Measurements from ENCODE around the gene TGFA. TPM values are rescaled to one million over a fixed set of nuclear protein-coding genes. Genes with fewer than 3 reads are reported as not detected.

The TGFA gene
- total RNA-seq, 1 experiment from 2014 or later, result 2.5 TPM

- TF ChIP-seq, protein P1, sequence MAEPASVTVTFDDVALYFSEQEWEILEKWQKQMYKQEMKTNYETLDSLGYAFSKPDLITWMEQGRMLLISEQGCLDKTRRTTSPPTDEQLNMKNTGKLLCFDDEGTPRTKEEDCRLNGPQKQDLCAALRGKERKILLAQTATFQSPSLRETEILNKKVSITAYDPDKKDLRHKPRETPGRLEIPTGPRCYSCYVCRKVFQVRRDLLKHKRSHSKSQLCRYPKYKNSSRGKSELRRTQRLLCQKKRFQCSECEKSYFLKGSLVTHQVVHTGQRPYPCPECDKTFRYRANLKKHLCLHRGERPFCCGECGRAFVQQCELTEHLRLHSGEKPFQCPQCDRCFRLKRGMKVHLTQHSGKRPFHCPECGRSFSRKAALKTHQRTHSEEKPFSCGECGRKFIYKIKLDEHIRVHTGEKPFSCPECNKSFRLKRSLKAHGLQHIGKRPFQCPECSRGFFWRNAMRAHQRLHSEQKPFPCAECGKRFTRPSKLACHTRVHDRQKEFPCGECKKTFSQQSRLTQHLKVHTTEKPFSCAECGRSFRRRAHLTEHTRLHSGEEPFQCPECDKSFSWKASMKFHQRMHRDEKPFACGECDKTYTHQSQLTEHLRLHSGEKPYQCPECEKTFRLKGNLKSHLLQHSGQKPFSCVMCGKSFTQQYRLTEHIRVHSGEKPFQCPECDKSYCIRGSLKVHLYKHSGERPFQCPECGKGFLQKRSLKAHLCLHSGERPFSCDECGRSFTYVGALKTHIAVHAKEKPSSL (CRISPR knock-in tag; conservative IDR thresholded peaks at IDR 0.05), result no peak
- TF ChIP-seq ATF1 (CRISPR knock-in tag; IDR thresholded peaks at IDR 0.05) (no peak), NR1H2 (CRISPR knock-in tag; IDR thresholded peaks at IDR 0.05) (no peak), ZNF121 (CRISPR knock-in tag; IDR thresholded peaks at IDR 0.05) (no peak), NR2C2 (CRISPR knock-in tag; IDR thresholded peaks at IDR 0.05) (no peak), RELA (CRISPR knock-in tag; IDR thresholded peaks at IDR 0.05; ENCODE audit: borderline replicate concordance) (no peak)
- TF ChIP-seq, protein P2, sequence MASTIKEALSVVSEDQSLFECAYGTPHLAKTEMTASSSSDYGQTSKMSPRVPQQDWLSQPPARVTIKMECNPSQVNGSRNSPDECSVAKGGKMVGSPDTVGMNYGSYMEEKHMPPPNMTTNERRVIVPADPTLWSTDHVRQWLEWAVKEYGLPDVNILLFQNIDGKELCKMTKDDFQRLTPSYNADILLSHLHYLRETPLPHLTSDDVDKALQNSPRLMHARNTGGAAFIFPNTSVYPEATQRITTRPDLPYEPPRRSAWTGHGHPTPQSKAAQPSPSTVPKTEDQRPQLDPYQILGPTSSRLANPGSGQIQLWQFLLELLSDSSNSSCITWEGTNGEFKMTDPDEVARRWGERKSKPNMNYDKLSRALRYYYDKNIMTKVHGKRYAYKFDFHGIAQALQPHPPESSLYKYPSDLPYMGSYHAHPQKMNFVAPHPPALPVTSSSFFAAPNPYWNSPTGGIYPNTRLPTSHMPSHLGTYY (CRISPR knock-in tag; IDR thresholded peaks at IDR 0.05), result no peak
These were observed 21.0 kb upstream of the TGFA start (continued) for GRCh38 chr2:70574618-70575017.

GRCh38 chr2:70574109-70574508 lies 20.5 kb upstream of the TGFA start:
- no peaks in the 10 kb centered on the region for H3K9me3 Mint-ChIP-seq
- no peak overlapping the region for H3K27ac Mint-ChIP-seq
- no peak for ATAC-seq
- H3K4me3 Mint-ChIP-seq, result no peak overlapping the region
- TF ChIP-seq JAZF1 (CRISPR knock-in tag; IDR thresholded peaks at IDR 0.05) (no peak), NR2C2 (CRISPR knock-in tag; IDR thresholded peaks at IDR 0.05) (no peak), CREM (CRISPR knock-in tag; IDR thresholded peaks at IDR 0.05) (no peak), ZNF317 (CRISPR knock-in tag; IDR thresholded peaks at IDR 0.05; ENCODE audit: borderline replicate concordance, low read depth) (no peak), PRRX2 (CRISPR knock-in tag; IDR thresholded peaks at IDR 0.05) (no peak), ZNF263 (CRISPR knock-in tag; IDR thresholded peaks at IDR 0.05; ENCODE audit: low read depth) (no peak), AR (CRISPR knock-in tag; IDR thresholded peaks at IDR 0.05) (no peak), ETV6 (CRISPR knock-in tag; IDR thresholded peaks at IDR 0.05) (no peak), OVOL2 (CRISPR knock-in tag; IDR thresholded peaks at IDR 0.05; ENCODE audit: borderline replicate concordance) (no peak), JUN (CRISPR knock-in tag; IDR thresholded peaks at IDR 0.05) (no peak)
- TF ChIP-seq, protein P3, sequence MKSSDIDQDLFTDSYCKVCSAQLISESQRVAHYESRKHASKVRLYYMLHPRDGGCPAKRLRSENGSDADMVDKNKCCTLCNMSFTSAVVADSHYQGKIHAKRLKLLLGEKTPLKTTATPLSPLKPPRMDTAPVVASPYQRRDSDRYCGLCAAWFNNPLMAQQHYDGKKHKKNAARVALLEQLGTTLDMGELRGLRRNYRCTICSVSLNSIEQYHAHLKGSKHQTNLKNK (CRISPR knock-in tag; IDR thresholded peaks at IDR 0.05), result no peak
- H3K27me3 Mint-ChIP-seq (ENCODE audit: low read depth), result peaks cover 26% of the 10 kb centered on the region
- H3K4me1 Mint-ChIP-seq, result peaks cover 17% of the 10 kb centered on the region
- ChIA-PET POLR2A (no interaction called here), CTCF (no interaction called here)
- no peaks in the 10 kb centered on the region for H3K36me3 Mint-ChIP-seq
- no peak for DNase-seq (ENCODE audit: low spot score)

DNA sequence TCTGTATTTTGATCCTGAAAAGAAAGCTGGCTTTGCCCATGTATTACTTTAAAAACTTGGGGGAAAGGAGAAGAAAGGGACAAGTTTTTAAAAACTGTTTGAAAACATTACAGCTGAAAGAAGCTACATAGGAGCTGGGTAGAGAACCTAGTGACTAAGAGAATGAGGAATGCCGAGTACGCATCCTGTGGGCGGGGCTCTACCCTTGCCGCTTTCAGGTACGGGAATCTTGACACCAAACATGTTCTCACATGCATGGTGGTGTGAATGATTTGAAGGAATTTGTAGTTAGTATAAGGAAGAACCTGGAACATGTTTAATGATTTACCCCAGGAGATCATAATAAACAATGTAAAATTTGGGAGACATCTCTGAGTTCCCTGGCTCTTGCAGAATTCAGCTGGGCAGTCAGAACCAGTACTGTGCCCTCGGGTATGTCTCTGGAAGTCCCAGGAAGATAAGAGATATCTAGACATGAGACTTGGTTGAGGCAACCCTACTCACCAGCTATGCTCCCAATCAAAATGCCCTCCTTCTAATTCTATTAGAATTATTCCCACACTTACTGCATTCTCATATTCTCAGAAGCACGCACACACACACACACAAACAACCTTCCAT lies 16.5 kb upstream of the TGFA start:
- ChIA-PET POLR2A (no interaction called here), CTCF (interaction anchor here (0.5 to 2.2 kb wide), 6 partner anchors 11 to 266 kb away, joined by 3 to 6 read pairs (median 4); no protein-coding TSS in a partner anchor)
- Mint-ChIP-seq H3K27ac (no peak overlapping the region), H3K36me3 (no peaks in the 10 kb centered on the region), H3K4me1 (peaks cover 17% of the 10 kb centered on the region), H3K9me3 (no peaks in the 10 kb centered on the region), H3K27me3 (ENCODE audit: low read depth) (peaks cover 29% of the 10 kb centered on the region), H3K4me3 (no peak overlapping the region)
- DNase-seq (ENCODE audit: low spot score) (peak; percentile 42), ATAC-seq (peak; percentile 81)
- TF ChIP-seq MAX (CRISPR knock-in tag; IDR thresholded peaks at IDR 0.05), result peak; percentile 48; the same call in 1 of the 2 replicates
- TF ChIP-seq NR2C2 (CRISPR knock-in tag; IDR thresholded peaks at IDR 0.05), result no peak

Data from WTC11 (cell line).